GM19463 (cell line): ENCODE results near the gene SOWAHA.
"Not testable (repeated sequence)": the region's sequence is repeated elsewhere in the genome, so short reads cannot be mapped to it uniquely, and the experiment has no call there.

Experiments used
- ATAC-seq: cut with Tn5 transposase; IDR thresholded peaks from one replicate; pipeline ENCODE4 v1.9.1; 2021; ENCODE audit warnings: mild to moderate bottlenecking, moderate library complexity; ENCODE audit not compliant: unreplicated experiment

The SOWAHA gene

GRCh38 chr5:132806804-132807162 lies 6.3 kb upstream of the SOWAHA start:
- not testable (repeated sequence) for ATAC-seq

GRCh38 chr5:132807163-132807838 lies 5.8 kb upstream of the SOWAHA start:
- peak; percentile 54 for ATAC-seq

GRCh38 chr5:132808448-132808847 lies 4.7 kb upstream of the SOWAHA start:
- no peak for ATAC-seq

- ATAC-seq = no peak
These were observed 4.2 kb upstream of the SOWAHA start for GRCh38 chr5:132808866-132809265.

- no peak for ATAC-seq
These were observed 2.5 kb upstream of the SOWAHA start for GRCh38 chr5:132810605-132811004.

- no peak for ATAC-seq
These were observed 858 bp upstream of the SOWAHA start for GRCh38 chr5:132812123-132812765.

- ATAC-seq = no peak
These were observed 749 bp downstream of the SOWAHA start for GRCh38 chr5:132813599-132814502.

GRCh38 chr5:132814503-132815294 lies 1.6 kb downstream of the SOWAHA start:
- no peak for ATAC-seq

GRCh38 chr5:132815454-132815853 lies 2.4 kb downstream of the SOWAHA start:
- no peak for ATAC-seq

- ATAC-seq = no peak
These were observed 3.0 kb downstream of the SOWAHA start for GRCh38 chr5:132816083-132816482.

- ATAC-seq = no peak
These were observed 3.5 kb downstream of the SOWAHA start for GRCh38 chr5:132816554-132816953.

GRCh38 chr5:132817011-132817410 lies 3.9 kb downstream of the SOWAHA start:
- ATAC-seq = no peak

- ATAC-seq = no peak
These were observed 6.4 kb downstream of the SOWAHA start for GRCh38 chr5:132819468-132819867.

GRCh38 chr5:132820162-132820754 lies 7.2 kb downstream of the SOWAHA start:
- peak; percentile 81 for ATAC-seq

GRCh38 chr5:132821350-132821749 lies 8.2 kb downstream of the SOWAHA start:
- ATAC-seq = no peak

- ATAC-seq = no peak
These were observed 8.7 kb downstream of the SOWAHA start for GRCh38 chr5:132821791-132822190.

GRCh38 chr5:132822650-132823480 lies 9.8 kb downstream of the SOWAHA start:
- no peak for ATAC-seq

- ATAC-seq = no peak
These were observed 10.5 kb downstream of the SOWAHA start for GRCh38 chr5:132823481-132824050.

- ATAC-seq = no peak
These were observed 11.3 kb downstream of the SOWAHA start for GRCh38 chr5:132824426-132824825.
